Stimulated activated CD8-positive, alpha-beta memory T cell treated with anti-CD3 and anti-CD28 coated beads, Interleukin-7, amount 100 ng/mL, for 4 hours (primary cell): Measurements from ENCODE around the gene ATP11A.

Experiments
- DNase-seq, 2 donors: peaks; one replicate each; pipeline ENCODE4 v3.0.0-alpha.2; 2020; ENCODE audit warnings: low read depth in 2 of 2

ATP11A gene

DNA sequence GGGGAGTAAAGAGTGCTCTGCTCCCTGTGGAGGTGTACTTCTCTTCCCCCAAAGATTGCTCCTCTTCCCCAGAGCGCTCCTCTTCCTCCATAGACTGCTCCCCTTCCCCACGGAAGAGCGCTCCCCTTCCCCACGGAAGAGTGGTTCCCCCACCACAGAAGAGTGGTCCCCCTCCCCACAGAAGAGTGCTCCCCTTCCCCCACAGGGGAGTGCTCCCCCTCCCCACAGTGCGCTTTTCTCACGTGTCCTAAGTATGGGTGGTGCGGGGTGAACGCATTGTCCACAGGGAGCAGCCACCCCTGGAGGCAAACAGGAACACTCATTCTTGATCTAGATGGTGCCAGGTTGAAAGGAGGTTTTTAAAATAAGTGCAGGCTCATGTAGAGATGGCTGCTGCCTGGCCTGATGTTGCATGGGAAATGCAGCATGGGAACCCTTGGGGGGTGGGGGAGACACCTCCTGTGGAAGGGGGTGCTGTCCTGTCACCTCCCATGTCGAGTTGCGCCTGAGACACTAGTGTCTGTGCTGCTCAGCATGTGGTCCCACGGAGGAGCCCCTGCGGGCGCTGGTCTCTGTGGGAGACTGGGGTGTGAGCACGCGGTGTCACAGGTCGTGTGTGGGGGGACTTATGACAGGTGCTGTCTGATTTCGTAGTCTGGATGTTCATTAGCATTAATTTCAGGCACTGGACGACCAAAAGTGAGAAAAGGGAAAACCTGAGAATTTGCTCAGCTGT is 52.2 kb downstream of the ATP11A start:
- no peak for DNase-seq

DNA sequence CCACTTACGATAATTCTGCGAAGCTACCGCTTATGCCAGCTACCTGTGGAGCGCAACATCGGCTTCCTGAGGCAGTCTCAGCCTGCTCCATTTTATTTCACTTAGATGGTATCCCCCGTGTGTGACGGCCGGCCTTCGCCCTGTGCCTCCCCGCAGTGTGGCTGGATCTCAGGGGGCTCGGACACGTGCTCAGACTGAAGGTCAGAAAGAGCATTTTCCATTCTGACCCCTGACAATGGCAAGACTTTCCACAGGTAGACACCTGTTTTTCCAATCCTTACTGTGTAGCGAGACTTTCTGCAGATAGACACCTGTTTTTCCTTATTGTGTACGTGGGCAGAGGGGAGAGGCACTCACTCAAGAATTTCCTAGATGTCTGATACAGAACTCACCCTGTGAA is 52.7 kb downstream of the ATP11A start:
- no peak for DNase-seq

DNA sequence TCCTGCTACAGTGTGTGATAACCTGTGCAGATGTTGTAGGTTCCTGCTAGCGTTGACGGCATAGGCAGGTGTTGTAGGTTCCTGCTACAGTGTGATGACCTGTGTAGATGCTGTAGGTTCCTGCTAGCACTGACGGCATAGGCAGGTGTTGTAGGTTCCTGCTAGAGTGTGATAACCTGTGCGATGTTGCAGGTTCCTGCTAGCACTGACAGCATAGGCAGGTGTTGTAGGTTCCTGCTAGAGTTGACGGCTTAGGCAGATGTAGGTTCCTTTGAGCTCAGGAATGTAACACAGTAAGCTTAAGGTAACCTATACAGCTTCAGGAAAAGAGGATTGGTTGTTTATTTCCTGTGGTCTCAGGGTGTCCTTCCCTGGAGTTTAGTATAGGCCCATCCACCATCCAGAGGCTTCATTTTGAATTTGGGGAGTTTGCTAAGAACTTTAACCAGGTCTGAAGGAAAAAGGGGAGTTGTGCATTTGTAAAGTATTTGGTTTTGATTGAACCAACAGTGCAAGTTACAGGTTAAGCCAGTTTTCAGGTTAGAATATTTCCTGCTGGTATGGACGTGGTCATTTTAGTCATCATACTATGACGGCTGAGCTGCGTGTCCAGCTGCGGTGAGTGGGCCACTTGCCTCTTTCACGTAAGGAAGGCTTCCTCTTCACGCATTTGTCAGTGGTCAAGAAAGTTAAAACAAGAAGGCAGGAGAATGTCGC is 53.8 kb downstream of the ATP11A start:
- DNase-seq, result no peak

DNA sequence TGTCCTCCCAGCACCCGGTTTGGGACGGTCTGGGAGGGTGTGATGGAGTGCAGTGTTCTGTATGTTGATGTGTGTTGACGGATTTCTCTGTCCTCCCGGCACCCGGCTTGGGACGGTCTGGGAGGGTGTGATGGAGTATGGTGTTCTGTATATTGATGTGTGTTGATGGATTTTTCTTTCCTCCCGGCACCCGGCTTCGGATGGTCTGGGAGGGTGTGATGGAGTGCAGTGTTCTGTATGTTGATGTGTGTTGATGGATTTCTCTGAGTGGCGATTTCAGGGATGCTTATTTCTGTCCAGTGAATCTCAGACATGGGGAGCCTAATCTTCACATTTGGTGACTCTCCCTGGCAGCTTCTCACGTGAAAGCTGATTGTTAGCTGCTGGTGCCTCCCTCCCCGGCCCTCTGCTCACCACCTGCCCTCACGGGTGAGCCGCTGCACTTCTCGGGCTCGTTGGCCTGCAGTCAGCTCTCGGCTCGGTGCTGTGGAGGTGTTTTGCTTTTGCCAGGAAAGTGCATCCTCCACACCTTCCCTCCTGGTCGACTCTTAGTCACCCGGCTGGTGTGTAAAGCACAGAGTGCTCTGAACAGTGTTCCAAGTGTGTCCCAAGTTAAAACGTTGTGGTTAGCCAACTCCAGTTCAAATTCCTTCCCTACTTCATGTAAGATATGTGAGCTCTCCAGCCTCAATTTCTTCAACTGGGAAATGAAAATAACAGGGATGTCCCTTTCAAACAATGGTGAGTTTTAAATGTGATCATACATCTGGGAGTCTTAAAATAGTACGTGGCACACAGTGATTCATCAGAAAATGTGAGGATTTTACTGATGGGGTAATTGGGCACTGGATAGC is 54.6 kb downstream of the ATP11A start:
- DNase-seq, result no peak

DNA sequence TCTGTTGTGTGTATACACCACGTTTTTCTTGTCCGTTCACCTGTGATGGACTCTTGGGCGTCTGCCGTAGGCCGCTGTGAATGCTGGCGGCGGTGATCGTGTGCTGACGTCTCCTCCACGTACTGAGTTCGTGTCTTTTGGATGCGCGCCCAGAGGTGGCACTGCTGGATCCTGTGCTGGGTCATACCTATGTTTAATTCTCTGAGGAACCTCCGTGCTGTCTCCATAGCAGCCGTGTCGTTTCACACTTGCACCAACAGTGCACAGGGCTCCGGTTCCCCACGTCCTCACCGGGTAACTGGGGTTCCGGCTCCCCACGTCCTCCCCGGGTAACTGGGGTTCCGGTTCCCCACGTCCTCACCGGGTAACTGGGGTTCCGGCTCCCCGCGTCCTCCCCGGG is 56.2 kb downstream of the ATP11A start:
- DNase-seq, result no peak

DNA sequence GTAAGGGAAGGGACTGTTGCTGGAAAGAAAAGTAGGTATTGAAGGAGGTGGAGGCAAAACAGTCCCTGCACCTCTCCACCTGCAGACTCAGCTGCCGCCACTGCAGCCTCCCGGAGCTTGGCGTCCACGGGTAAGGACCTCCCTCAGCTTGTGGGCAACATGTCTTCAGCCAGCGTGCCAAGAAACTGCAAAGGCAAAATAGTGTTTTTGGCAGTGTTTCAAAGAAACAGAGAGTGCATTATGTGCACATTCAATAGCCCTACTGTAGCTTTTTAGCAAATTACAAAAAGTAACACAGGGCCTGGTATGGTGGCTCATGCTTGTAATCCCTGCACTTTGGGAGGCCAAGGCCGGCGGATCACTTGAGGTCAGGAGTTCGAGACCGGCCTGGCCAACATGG is 57.4 kb downstream of the ATP11A start:
- no peak for DNase-seq

DNA sequence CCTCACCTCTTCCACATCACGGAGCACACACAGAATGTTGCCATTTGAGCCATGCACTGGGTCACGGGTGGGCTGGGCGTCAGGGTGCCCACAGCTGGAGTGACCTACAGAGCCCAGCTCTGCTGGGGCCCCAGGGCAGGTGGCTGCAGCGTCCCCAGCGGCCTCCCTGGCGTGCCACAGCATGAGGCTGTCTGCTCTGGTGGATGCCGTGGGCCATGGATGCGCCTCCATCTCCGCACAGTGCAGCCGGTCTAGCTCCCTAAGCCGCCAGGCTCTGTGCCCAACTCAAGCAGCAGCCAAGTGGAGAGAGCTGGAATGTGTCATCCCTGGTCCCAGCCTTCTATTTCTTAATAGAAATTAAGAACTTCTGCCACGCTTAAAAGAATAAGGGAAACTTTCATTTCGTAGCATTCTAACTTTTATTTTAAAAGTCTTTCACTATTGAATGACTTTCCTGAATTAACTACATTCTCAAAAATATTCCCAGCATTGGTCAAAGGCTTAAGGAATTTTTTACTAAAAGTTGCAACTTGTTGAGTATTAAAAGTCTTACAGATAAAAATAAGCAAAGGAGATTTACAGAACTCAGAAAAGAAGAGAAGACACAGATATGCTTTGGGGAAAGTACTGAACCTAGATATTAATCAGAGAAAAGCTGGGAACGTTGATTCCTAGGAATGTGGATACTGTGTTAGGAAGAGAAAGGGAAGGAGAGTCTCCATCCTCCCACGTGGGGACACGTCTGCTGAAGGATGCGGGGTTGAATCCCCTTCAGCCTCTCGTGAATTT is 59.3 kb downstream of the ATP11A start:
- DNase-seq, result no peak

DNA sequence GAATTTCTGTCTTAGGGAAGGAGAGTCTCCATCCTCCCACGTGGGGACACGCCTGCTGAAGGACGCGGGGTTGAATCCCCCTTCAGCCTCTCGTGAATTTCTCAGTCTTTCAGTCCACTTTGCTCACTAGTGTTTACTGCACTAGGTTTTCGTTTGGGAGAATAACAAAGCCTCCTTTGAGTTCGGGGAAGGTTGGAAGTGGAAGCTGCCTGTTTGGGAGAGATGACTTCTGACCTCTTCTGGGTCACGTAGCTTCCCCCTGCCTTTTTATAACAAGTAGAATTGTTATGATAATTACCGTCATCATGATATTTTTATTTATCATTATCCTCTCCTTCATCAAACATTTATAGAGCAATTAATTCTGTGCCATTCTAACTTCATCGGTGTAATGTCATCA is 60.7 kb downstream of the ATP11A start:
- DNase-seq, result no peak

DNA sequence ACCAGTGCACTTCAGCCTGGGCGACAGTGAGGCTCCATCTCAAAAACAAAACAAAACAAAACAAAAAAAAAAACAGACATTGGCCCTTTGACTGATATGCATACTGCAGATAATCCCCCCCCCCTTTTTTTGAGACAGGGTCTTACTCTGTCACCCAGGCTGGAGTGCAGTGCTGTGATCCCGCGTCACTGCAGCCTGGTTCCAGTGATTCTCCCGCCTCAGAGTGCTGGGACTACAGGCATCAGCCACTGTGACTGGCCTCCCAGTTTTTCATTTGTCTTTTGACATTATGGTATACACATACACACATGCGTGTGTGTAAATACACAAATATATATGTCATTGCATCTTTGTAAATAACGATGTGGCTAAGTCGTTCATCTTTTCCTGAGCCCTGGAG is 61.8 kb downstream of the ATP11A start:
- DNase-seq, result no peak

DNA sequence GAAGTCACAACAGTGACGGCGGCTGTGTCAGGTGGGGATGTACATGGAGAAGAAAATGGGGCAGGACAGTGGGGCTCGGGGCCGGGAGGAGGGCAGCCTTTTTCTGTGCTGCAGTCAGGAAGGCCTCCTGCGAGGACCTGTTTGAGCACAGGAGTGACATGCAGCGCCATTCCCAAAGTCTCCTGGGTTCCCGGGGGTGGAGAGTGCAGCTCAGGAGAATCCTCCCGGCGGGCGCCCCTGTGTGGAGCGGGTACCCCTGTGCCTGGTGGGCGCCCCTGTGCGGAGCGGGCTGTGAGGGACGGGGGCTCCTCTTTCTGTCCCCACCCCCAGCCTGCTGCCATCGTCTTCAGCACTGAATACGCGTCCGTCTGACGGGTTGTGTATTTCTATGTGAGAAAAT is 62.4 kb downstream of the ATP11A start:
- no peak for DNase-seq

DNA sequence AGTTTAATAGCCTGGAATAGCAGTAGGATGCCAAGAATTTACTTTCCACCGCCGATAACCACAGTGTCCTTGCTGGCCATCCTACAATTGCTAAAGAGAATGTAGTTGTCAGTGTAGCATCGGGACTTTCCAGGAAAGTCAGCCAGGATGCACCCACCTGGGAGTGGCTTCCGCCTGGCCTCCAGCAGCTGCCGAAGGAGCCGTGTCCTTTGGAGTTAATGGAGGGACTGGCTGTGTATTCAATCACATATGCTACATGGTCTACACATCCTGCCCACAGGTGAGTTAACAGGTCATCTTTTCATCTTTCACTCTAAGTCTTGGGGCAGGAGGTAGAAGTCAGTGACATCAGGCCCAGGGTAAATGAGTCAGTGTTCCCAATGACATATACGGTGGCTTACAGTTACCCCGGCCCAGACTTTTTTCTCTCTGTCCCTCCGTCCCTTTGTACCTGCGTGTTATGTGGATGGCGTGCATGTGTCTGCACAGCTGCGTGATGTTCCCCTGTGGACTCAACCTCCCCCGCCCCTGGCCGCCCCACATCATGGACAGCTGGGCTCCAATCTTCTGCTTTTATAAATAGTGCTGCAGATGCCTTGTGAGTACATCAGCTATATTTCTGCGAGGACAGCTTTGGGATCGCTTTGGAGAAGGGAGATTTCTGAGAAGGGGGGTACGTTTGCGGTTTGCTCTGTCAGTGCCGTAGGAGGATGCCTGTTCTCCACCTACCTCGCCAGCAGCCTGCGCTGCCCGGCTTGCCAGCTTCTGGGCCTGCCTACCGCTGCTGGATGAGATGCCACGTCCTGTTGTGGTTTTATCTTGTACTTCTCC is 63.1 kb downstream of the ATP11A start:
- DNase-seq, result no peak

DNA sequence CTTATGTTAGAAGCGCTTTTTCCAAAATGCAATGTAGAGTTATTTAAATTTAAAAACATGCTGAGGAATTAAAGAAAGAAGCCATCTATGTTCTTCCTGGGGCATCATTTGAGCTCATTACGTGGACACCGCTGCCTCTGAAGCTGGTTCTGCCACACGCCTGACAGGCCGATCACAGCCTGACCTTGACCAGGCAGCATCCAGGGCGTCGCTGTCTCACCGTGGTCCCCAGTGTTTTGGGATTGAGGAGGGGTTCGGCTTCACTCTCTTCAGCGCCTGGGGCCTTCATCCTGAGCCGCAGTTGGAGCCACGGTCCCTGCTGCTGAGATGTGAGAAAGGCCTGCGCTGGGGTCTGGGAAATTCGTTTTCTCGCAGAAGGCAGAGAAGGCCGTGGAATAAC is 64.0 kb downstream of the ATP11A start:
- DNase-seq, result no peak

DNA sequence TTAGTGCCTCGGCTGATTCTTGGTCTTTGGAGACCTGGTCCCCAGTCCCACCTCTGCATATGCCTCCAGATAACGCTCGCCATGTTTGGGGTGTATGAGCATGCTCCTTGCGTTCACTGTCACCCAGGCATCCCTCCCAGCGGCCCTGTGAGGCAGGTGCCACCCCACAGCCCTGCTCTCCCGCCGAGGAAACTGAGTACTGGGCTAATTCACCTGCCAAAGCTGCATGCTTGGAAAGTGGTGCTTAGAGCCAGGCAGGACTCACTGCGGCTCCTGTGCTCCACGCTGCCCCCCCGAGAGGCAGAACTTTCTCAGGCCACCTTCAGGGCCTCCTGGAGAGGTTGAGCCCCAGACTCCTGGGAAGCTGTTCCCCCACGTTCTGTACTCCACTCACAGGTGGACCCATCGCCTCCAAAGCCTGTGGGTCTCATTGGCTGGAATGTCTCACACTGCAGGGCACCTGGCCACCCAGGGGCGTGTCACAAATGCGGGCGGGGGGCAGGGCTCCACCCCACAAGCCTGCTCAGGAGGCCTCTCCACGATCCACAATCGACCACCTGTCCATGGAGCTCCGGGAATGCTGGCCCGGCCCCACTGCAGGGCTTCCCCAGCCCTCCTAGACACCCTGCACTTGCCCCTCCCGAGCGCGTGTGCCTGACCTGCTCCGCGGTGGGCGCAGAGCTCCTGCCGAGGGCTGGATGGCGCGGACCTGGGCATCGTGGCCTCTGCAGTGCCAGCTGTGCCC is 64.6 kb downstream of the ATP11A start:
- no peak for DNase-seq

DNA sequence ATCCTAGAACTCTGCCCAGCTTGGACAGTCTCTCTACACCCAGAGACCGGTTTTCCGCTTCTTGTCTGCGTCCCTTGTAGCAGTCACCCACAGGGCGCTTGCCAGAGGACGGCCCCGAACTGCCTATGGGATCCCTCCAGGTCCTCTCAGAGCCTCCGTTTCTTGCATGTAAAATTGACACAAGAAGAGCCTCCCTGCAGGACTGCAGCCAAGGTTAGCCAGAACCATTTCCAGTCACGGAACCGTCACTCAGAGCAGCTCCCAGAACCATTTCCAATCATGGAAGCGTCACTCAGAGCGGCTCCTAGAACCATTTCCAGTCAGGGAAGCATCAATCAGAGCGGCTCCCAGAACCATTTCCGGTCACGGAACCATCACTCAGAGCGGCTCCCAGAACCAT is 65.5 kb downstream of the ATP11A start:
- DNase-seq, result no peak

DNA sequence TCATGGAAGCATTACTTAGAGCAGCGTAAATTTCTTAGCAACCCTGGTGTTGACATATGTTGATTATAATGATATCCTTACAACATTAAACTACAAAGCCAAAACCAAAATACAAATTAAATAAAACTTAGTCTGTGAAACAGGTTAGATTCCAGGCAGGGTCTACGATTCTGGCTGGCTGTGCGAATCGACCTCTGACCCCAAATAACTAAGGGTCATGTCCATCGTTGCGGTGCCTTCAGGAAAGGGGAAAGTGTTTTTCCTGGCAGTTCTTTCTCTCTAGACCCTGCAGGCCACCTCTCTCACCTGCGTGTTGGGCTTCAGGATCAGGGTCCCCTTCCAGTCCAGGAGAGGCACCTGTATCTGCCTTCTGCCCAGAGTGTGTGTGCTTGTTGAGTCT is 66.2 kb downstream of the ATP11A start:
- no peak for DNase-seq

DNA sequence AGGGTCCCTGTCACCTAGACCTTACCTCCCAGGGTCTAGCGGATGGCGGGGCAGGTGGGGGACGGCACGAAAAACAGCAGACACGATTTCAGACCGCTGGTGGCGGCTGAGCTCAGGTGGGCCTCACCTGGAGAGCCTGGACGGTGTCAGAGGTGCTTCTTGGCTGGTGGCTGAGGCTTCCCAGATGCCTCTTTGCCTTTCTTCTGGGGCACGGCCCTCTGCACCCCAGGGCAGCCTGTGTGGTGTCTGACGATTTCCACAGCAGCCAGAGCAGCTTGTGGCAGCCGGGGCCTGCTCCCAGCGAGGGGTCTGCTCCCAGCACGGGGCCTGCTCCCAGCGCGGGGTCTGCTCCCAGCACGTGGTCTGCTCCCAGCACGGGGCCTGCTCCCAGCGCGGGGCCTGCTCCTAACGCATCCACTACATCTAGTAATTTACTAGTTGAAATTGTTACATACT is 66.7 kb downstream of the ATP11A start:
- DNase-seq, result no peak

DNA sequence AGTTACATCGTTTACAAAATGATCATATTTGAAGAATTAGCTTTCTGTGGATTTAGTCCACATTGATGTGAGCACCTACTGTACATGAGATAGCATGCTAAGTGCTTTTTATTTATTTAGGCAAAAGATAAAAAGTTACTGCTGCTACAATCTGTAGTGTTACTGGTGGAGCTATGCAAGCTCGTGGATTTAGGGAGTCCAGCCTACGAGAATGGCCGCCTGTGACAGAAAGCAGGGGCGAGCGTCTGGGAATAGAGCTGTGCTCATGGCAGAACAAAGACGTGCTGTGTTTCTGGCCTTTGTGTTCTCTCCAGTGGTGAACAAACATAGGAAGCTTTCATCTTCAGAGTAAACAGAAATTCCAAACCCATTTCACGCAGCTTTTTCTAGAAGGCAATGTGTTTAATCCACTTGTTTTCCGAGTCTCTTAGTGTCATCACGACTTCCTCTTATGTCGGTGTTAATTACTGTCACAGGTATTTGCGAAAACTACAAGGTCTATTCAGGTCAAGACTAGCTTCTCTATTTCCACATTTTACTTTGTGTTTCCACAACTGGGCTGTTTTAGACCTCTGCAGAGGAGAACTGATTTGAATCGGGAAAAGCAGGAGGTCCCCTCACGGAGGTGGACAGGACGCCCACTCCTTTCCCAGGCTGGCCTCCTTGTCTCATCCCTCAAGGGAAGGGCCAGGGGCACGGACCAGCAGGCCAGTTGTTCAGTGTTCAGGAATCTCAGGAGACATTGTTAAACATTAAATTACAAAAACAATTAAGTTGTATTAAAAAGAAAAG is 67.3 kb downstream of the ATP11A start:
- DNase-seq, result no peak

DNA sequence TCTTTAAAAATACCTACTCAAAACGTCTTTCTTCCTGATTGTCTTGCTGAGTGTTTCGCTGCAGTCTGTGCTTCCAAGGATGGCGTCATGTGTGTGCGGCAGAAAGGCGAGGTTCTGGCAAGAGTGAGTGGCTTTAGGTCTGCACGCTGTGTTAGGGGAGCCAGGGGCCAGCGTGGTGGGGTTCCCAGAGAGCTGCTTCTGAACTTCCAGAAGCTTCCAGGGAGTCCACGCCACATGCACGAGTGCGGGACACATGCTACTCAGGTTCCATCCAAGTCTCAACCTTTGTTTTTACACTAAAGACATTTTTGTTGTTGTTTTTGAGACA is 67.9 kb downstream of the ATP11A start:
- no peak for DNase-seq

DNA sequence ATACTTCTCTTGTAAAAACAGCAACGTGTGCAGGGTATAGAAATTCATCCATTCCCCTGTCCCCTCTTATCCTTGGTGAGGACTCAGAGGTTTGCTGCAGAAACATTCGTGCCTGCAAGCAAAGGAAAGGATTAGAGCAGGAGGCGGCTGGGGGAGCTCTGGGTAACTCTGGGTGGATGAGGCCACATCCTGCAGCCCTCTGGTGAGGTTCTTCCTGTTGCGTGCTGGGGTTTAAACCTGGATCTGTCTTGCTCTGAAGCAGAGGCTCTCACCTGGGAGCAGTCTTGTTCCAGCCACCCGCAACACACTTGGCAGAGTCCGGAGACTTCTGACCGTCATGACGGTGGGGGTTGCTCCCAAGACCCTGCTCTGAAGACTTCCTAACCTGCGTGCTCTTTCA is 69.2 kb downstream of the ATP11A start:
- DNase-seq, result no peak

DNA sequence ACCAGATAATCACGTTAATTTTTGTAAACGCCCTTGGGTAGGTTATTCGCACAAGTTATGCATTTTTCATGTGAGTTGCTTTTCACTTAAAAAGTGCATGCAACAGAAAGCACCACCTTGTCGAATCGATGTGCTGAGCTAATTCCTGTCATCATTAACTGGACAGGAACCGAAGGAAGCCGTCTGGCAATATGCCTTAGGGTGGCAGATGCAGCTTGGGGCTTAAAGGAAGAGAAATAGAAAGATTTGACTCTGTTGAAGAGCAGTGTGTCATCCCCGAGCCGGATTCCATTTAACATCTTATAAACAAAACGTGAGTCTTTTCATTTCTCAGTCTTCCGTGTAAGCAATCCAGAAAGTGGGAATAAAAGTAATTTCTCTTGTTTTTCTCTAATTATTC is 70.0 kb downstream of the ATP11A start:
- DNase-seq, result no peak
